ENCODE data around the gene C11orf98. TPM values are rescaled to one million over a fixed set of nuclear protein-coding genes. Genes with fewer than 3 reads are reported as not detected.

C11orf98 gene
- total and polyA plus RNA-seq, 2 of the 13 experiments (the other 11 are each of a cell fraction or from before 2014, with no cell fraction given) = 30.4 to 91.8 TPM

DNA sequence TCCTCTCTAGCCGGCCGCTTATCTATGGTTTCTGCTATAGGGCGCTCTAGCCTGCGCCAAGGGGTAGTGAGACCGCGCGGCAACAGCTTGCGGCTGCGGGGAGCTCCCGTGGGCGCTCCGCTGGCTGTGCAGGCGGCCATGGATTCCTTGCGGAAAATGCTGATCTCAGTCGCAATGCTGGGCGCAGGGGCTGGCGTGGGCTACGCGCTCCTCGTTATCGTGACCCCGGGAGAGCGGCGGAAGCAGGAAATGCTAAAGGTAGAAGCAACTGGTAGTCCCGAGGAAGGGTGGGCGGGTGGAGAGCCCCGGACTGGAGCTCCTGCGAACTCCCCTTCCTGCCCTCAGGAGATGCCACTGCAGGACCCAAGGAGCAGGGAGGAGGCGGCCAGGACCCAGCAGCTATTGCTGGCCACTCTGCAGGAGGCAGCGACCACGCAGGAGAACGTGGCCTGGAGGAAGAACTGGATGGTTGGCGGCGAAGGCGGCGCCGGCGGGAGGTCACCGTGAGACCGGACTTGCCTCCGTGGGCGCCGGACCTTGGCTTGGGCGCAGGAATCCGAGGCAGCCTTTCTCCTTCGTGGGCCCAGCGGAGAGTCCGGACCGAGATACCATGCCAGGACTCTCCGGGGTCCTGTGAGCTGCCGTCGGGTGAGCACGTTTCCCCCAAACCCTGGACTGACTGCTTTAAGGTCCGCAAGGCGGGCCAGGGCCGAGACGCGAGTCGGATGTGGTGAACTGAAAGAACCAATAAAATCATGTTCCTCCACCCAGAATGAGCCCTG lies 6.8 kb upstream of the C11orf98 start, which contains the start of the genes LBHD1 and UQCC3 (continued):
- TF ChIP-seq ISL2 (CRISPR knock-in tag; IDR thresholded peaks at IDR 0.05) = 0 out of 2 replicates have a peak, but pooled peaks have one; percentile 50
- no peak for TF ChIP-seq ZNF20 (CRISPR knock-in tag; IDR thresholded peaks at IDR 0.05)
- TF ChIP-seq, protein P1, sequence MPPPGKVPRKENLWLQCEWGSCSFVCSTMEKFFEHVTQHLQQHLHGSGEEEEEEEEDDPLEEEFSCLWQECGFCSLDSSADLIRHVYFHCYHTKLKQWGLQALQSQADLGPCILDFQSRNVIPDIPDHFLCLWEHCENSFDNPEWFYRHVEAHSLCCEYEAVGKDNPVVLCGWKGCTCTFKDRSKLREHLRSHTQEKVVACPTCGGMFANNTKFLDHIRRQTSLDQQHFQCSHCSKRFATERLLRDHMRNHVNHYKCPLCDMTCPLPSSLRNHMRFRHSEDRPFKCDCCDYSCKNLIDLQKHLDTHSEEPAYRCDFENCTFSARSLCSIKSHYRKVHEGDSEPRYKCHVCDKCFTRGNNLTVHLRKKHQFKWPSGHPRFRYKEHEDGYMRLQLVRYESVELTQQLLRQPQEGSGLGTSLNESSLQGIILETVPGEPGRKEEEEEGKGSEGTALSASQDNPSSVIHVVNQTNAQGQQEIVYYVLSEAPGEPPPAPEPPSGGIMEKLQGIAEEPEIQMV (CRISPR knock-in tag; IDR thresholded peaks at IDR 0.05; ENCODE audit: low read depth) = no peak
- no peak for TF ChIP-seq ZNF790 (CRISPR knock-in tag; IDR thresholded peaks at IDR 0.05; ENCODE audit: borderline replicate concordance)
- TF ChIP-seq ZNF772 (CRISPR knock-in tag; IDR thresholded peaks at IDR 0.05) = peak; percentile 45
- TF ChIP-seq, protein P2, sequence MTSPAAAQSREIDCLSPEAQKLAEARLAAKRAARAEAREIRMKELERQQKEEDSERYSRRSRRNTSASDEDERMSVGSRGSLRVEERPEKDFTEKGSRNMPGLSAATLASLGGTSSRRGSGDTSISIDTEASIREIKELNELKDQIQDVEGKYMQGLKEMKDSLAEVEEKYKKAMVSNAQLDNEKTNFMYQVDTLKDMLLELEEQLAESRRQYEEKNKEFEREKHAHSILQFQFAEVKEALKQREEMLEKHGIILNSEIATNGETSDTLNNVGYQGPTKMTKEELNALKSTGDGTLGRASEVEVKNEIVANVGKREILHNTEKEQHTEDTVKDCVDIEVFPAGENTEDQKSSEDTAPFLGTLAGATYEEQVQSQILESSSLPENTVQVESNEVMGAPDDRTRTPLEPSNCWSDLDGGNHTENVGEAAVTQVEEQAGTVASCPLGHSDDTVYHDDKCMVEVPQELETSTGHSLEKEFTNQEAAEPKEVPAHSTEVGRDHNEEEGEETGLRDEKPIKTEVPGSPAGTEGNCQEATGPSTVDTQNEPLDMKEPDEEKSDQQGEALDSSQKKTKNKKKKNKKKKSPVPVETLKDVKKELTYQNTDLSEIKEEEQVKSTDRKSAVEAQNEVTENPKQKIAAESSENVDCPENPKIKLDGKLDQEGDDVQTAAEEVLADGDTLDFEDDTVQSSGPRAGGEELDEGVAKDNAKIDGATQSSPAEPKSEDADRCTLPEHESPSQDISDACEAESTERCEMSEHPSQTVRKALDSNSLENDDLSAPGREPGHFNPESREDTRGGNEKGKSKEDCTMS (CRISPR knock-in tag; conservative IDR thresholded peaks at IDR 0.05) = no peak
- TF ChIP-seq, protein P3, sequence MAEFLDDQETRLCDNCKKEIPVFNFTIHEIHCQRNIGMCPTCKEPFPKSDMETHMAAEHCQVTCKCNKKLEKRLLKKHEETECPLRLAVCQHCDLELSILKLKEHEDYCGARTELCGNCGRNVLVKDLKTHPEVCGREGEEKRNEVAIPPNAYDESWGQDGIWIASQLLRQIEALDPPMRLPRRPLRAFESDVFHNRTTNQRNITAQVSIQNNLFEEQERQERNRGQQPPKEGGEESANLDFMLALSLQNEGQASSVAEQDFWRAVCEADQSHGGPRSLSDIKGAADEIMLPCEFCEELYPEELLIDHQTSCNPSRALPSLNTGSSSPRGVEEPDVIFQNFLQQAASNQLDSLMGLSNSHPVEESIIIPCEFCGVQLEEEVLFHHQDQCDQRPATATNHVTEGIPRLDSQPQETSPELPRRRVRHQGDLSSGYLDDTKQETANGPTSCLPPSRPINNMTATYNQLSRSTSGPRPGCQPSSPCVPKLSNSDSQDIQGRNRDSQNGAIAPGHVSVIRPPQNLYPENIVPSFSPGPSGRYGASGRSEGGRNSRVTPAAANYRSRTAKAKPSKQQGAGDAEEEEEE (CRISPR knock-in tag; IDR thresholded peaks at IDR 0.05; ENCODE audit: borderline replicate concordance) = no peak
- peak; percentile 87 for TF ChIP-seq KMT2B (CRISPR knock-in tag; IDR thresholded peaks at IDR 0.05)
- no peak for TF ChIP-seq KLF11 (CRISPR knock-in tag; IDR thresholded peaks at IDR 0.05)
- TF ChIP-seq FOXK2 (IDR thresholded peaks at IDR 0.05) = no peak
- no peak for TF ChIP-seq ZSCAN20 (CRISPR knock-in tag; IDR thresholded peaks at IDR 0.05; ENCODE audit: borderline replicate concordance)
- no peak; the same call in 1 of the 2 replicates for TF ChIP-seq SAFB2 (CRISPR knock-in tag; IDR thresholded peaks at IDR 0.05; ENCODE audit: borderline replicate concordance, low read depth)
- TF ChIP-seq, protein P4, sequence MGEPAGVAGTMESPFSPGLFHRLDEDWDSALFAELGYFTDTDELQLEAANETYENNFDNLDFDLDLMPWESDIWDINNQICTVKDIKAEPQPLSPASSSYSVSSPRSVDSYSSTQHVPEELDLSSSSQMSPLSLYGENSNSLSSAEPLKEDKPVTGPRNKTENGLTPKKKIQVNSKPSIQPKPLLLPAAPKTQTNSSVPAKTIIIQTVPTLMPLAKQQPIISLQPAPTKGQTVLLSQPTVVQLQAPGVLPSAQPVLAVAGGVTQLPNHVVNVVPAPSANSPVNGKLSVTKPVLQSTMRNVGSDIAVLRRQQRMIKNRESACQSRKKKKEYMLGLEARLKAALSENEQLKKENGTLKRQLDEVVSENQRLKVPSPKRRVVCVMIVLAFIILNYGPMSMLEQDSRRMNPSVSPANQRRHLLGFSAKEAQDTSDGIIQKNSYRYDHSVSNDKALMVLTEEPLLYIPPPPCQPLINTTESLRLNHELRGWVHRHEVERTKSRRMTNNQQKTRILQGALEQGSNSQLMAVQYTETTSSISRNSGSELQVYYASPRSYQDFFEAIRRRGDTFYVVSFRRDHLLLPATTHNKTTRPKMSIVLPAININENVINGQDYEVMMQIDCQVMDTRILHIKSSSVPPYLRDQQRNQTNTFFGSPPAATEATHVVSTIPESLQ (CRISPR knock-in tag; conservative IDR thresholded peaks at IDR 0.05) = no peak
- TF ChIP-seq ZMYM3 (CRISPR knock-in tag; IDR thresholded peaks at IDR 0.05) = 0 out of 2 replicates have a peak, but pooled peaks have one; percentile 29
- TF ChIP-seq, protein P5, sequence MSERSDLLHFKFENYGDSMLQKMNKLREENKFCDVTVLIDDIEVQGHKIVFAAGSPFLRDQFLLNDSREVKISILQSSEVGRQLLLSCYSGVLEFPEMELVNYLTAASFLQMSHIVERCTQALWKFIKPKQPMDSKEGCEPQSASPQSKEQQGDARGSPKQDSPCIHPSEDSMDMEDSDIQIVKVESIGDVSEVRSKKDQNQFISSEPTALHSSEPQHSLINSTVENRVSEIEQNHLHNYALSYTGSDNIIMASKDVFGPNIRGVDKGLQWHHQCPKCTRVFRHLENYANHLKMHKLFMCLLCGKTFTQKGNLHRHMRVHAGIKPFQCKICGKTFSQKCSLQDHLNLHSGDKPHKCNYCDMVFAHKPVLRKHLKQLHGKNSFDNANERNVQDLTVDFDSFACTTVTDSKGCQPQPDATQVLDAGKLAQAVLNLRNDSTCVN (CRISPR knock-in tag; IDR thresholded peaks at IDR 0.05; ENCODE audit: borderline replicate concordance) = no peak
- peak; percentile 73 for TF ChIP-seq RXRA (CRISPR knock-in tag; IDR thresholded peaks at IDR 0.05)
- TF ChIP-seq, protein P6, sequence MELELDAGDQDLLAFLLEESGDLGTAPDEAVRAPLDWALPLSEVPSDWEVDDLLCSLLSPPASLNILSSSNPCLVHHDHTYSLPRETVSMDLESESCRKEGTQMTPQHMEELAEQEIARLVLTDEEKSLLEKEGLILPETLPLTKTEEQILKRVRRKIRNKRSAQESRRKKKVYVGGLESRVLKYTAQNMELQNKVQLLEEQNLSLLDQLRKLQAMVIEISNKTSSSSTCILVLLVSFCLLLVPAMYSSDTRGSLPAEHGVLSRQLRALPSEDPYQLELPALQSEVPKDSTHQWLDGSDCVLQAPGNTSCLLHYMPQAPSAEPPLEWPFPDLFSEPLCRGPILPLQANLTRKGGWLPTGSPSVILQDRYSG (CRISPR knock-in tag; IDR thresholded peaks at IDR 0.05) = no peak

All from HepG2 (cell line).